Neural cell (in vitro differentiated cells): ENCODE data around the gene SGF29.

ENCODE experiments used
- CTCF ChIP-seq: fragments of 450-650 bp; IDR thresholded peaks from 2 replicates; pipeline ENCODE4 v1.5.1; 2014; ENCODE audit warnings: antibody characterized with exemption, mild to moderate bottlenecking, moderate library complexity; ENCODE audit not compliant: poor library complexity, severe bottlenecking
- EP300 ChIP-seq: fragments of 450-650 bp; conservative IDR thresholded peaks from 2 replicates; pipeline ENCODE4 v1.6.1; 2014; ENCODE audit warnings: antibody characterized with exemption, mild to moderate bottlenecking, moderate library complexity; ENCODE audit not compliant: poor library complexity, severe bottlenecking
- EZH2 ChIP-seq: fragments of 200-600, 300-800 bp; shearing (Covaris generic), sonication (generic); IDR thresholded peaks from 2 replicates; pipeline ENCODE4 v1.6.1; 2014; ENCODE audit warnings: antibody characterized with exemption, low read length, borderline replicate concordance, mild to moderate bottlenecking; ENCODE audit not compliant: insufficient read depth, poor library complexity, severe bottlenecking
- MXI1 ChIP-seq: fragments of 450-650 bp; conservative IDR thresholded peaks from 2 replicates; pipeline ENCODE4 v1.6.1; 2014; ENCODE audit warnings: antibody characterized with exemption, mild to moderate bottlenecking; ENCODE audit not compliant: poor library complexity, severe bottlenecking
- POLR2AphosphoS5 ChIP-seq: IDR thresholded peaks from 2 replicates; pipeline ENCODE4 v1.6.1; 2012
- RAD21 ChIP-seq: fragments of 450-650 bp; conservative IDR thresholded peaks from 2 replicates; pipeline ENCODE4 v1.6.1; 2014; ENCODE audit warnings: antibody characterized with exemption, mild to moderate bottlenecking, moderate library complexity
- TF ChIP-seq, protein P1 (sequence below): IDR thresholded peaks from 2 replicates; pipeline ENCODE4 v1.6.1; 2012; ENCODE audit warnings: borderline replicate concordance

- no peak for TF ChIP-seq CTCF
- TF ChIP-seq EZH2: no peak
- no peak for TF ChIP-seq POLR2AphosphoS5
- TF ChIP-seq, protein P1, sequence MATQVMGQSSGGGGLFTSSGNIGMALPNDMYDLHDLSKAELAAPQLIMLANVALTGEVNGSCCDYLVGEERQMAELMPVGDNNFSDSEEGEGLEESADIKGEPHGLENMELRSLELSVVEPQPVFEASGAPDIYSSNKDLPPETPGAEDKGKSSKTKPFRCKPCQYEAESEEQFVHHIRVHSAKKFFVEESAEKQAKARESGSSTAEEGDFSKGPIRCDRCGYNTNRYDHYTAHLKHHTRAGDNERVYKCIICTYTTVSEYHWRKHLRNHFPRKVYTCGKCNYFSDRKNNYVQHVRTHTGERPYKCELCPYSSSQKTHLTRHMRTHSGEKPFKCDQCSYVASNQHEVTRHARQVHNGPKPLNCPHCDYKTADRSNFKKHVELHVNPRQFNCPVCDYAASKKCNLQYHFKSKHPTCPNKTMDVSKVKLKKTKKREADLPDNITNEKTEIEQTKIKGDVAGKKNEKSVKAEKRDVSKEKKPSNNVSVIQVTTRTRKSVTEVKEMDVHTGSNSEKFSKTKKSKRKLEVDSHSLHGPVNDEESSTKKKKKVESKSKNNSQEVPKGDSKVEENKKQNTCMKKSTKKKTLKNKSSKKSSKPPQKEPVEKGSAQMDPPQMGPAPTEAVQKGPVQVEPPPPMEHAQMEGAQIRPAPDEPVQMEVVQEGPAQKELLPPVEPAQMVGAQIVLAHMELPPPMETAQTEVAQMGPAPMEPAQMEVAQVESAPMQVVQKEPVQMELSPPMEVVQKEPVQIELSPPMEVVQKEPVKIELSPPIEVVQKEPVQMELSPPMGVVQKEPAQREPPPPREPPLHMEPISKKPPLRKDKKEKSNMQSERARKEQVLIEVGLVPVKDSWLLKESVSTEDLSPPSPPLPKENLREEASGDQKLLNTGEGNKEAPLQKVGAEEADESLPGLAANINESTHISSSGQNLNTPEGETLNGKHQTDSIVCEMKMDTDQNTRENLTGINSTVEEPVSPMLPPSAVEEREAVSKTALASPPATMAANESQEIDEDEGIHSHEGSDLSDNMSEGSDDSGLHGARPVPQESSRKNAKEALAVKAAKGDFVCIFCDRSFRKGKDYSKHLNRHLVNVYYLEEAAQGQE: no peak
- TF ChIP-seq RAD21: no peak
- TF ChIP-seq MXI1: no peak
- no peak for TF ChIP-seq EP300
These were observed 35.3 kb downstream of the SGF29 start for GRCh38 chr16:28589069-28589468.
